Dermis blood vessel endothelial cell (primary cell): Measurements from ENCODE around the gene RASSF8. TPM values are rescaled to one million over a fixed set of nuclear protein-coding genes. Genes with fewer than 3 reads are reported as not detected.
A peak's percentile ranks its signal among the peaks of the same experiment; 100 is the strongest.

Source experiments
- DNase-seq: peaks from one replicate; pipeline ENCODE4 v3.0.0; 2010
- total RNA-seq: library from RNA; depleted of rRNA; stranded (reverse); fragments of >200 nt; gene quantifications from 2 replicates; pipeline ENCODE4 v1.2.3, GENCODE V29; 2014

Gene RASSF8
- total RNA-seq, 1 donor from 2014 or later: 84.7 TPM

GRCh38 chr12:26112703-26113147, 154.2 kb downstream of the RASSF8 start:
- no peak for DNase-seq

DNA sequence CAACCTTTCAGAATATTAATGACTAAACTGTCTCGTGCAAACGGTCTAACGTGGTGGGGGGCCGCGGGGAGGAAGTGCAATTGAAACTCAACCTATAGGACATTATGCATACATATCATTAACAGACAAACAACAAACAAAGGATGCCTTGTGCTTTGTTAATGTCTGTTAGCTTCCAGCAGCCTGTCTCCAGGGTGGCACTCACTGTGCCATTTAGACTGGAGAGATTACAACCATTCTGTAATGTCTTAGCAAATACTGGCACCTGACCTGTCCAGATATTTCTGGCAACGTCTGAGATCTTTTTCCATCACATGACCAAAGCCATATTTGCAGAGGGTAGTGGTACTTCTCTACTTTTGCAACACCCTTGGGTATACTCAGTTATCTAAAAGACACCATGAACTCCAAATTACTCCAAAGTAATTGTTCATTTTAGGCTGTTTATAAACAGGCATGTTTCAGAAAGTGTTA, 154.7 kb downstream of the RASSF8 start:
- DNase-seq: no peak

- DNase-seq: peak; percentile 93
Observed at GRCh38 chr12:26113853-26114719, 155.6 kb downstream of the RASSF8 start.

DNA sequence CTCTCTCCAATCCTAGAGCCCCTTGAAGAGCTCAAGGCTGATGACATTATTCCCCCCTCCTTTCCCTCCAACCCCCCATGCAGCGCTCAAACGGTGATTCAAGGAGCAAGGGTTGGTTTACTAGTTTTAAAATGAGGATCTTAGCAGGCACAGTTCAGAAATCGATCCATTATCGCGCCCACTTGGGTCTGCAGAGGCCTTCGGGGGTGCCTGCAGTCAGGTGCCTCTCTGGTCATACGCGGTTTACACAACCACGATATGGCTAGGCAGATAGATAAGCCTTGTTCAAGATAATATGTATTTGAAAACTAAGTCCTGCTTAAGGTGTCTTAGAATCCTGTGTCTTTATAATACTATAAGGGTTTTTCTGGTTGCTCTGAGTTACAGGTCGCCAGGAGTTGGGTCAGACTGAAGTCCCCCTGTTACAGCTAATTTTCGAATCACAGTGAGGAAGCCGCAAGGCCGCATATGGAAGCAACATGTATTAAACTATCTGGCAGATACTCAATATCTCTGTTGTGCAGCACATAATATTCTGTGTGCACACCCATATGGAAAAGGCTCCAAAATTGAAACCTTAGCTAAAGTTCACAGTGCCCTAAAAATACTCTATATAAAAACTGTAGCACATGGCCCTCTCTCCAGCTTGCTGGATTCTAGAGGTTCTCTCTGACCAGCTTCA, 156.4 kb downstream of the RASSF8 start:
- no peak for DNase-seq

- DNase-seq: no peak
Observed at GRCh38 chr12:26116829-26117715, 158.6 kb downstream of the RASSF8 start.

DNA sequence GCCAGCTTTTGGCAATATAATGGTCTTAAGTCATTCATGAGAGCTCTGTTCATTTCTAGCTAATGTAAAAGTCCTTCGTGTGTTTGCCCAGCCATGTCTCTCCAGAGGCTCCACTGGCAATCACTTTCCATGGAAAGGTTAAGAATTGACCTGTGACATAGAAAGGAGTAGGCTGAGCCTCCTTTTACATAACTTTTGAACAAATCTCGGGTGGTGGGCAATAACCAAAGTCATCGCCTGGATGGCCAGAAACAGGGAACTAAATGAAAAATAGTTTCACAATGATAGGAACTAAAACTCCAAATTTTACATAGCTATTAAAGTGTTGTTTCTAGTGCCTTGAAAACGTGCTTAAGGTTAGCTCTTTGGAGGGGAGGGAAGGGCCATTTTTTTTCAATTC, 159.8 kb downstream of the RASSF8 start:
- no peak for DNase-seq

DNA sequence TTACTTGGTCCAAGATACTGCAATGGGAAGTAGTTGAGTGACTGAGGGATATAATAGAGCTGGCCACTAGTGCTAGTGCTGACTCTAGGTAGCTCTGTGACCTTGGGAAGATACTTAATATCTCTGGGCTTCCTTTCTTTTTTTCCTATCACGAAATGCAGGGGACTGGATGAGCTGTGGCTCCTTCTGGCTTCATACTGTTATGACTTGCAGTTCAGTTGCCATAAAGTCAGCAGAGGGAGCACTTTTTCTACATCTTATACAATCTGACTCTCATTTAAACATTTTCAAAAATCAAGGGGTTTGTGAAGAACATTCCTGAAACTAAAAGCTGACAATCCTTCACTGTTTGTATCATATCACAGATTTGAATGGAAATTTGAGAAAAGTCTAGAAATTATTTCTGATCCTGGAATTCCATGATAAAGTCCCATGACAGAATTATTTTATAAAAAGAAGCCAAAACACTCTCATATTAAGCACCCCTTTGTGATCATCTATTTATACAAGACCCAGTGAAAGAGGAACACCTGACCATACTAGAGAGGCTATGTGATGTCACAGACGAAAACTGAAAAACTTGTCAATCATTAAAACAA, 161.0 kb downstream of the RASSF8 start:
- DNase-seq: peak; percentile 78

DNA sequence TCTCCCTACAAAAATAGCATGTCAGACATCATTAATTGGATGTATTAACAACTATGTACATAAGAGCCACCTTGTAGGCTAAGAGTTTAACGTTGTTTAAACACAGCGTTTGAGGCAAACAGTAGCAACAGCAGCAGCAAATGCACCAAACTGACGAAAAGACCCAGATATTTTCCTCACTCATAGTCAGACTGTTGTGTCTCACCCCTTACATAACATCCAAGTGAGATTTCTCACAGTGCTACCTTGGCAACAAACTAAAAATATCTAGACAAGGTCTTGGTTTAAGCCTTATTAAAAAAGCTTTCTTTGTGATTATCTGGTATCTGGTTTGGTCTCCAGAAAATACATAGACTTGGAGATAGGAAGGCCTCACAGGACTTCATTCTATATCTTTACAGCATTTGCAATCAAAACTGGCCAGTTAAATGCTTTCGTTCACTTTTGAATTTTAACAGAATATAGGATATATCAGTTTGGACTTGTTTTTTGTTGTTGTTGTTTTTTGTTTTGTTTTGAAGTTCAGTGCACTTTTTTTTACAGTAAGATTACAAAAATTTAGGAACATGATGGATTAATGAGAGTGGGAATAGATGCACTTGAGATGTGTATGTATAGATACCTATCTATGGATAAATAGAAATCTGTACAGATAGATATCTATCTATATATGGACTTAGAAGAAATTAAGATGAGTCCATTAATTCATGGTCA, 162.2 kb downstream of the RASSF8 start:
- DNase-seq: no peak

DNA sequence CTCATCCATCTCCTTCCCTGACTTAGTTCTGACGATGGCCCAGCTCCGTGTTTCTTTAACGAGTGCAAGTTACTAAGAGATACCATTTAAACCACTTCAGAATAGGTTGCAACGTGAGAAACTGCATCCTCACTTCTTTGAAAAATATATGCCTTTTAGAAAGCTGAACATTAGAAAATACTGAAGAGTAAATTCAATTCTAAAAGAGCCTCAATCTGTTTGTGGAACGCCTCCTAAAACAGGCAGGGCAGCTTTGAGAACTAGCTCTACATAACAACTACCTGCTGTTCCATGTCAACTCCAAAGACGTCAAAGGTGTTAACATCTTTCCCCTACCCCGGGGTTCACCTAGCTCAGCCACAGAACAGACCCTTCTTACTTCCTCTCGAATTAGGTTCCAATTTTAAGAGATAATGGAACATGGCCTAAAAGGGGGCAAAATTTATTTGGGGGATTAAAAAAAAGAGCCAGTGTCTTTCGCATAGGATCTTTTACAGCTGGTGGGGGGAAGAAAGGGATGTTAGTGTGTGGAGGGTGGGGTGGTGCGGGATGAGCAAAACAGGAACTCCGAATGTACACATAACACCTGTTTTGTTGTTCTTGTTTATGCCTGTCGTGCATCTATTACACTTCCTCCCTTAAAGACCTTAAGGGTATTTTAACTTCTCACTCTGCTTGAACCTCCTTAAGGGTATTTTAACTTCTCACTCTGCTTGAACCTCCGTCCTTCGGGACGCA, 163.0 kb downstream of the RASSF8 start:
- DNase-seq: no peak

DNA sequence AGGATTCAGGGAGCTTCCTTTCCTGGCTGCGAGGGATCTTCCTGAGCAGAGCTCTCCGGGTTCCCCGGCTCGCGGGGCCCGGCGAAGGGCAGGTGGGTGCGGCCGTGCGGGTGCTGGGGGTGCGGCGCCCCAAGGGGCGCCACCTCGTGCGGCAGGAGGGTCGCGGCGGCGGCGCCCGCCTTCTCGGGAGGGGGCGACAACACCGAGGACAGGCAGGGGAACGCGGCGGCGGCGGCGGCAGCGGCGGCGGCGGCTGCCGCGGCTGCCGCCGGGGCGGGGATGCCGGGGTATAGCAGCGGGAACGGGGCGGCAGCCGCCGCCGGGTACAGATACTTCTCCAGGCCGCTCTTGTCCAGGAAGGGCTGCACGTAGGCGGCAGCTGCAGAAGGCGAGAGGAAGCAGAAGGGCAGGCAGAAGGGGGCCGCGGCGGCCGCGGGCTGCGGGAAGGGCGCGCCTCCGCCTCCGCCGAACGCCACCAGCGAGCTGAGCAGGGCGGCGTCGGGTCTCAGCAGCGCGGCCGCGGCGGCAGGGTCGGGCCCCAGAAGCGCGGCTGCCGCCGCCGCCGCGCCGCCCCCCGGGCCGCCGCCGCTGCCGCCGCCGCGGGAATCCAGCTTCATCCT, 163.7 kb downstream of the RASSF8 start:
- peak; percentile 44 for DNase-seq

DNA sequence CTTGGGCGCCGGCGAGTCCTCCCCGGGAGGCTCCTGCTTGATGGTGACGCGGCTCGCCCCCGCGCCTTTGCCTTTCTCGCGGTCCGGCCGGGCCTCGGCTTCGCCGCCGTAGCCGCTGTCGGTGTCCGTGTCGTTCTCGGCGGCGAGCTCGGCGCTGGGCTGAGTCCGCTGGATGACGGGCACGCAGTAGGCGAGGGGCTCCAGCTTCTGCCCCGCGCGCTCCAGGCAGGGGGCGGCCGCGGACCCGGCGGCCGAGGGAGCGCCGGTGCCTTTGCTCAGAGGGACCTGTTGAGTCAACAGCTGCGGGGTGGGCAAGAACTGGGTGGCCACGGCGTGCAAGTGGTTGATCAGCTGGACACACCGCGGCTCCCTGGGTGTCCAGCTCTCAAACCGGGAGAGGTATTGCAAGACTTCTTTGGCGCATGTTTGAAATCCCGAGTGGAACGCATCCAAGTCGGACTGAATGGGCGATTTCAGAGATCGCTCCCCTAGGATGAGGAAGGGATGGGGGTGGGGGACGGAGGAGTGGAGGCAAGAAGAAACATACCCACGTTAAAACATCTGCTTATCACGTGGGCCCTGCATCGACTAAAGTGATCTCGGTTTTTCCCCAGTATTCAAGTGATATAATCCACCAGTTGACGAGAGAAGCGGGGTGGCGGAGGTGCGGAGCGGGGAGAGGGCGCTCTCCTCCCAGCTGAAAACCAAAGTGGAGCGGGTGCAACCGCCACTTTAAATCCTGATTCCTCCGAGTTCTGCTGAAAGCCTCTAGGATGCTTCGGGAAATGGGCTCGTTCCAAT, 164.4 kb downstream of the RASSF8 start:
- DNase-seq: peak; percentile 67

DNA sequence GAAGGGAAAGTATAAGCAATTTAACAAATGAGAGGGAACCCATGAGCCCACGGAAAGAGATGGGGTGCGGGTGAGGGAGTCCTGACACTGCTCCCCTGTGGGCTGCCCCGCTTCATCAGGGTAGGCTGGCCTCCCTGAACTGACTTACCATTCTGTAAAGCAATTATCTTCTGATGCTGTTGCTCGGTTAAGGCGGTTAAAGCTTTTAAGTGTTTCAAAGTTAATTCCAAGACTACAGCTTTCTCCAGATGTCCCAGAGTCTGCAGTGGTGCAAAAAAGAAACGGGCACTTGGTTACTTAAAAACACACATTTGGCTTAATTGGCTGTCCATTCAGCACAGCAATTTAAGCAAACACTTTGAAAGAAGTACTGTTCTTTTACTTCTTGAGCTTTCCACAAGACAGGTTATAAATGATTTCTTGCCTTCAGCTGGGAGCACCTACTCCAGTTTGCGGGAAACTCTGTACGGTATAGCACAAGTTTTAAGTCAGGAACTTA, 165.0 kb downstream of the RASSF8 start:
- peak; percentile 21 for DNase-seq

- DNase-seq: peak; percentile 52
Observed at GRCh38 chr12:26124446-26125399, 166.2 kb downstream of the RASSF8 start, which contains the start of gene BHLHE41. TSS of gene BHLHE41 (minus strand) at chr12:26125037. CDS start at chr12:26124779, 258 bp downstream.

DNA sequence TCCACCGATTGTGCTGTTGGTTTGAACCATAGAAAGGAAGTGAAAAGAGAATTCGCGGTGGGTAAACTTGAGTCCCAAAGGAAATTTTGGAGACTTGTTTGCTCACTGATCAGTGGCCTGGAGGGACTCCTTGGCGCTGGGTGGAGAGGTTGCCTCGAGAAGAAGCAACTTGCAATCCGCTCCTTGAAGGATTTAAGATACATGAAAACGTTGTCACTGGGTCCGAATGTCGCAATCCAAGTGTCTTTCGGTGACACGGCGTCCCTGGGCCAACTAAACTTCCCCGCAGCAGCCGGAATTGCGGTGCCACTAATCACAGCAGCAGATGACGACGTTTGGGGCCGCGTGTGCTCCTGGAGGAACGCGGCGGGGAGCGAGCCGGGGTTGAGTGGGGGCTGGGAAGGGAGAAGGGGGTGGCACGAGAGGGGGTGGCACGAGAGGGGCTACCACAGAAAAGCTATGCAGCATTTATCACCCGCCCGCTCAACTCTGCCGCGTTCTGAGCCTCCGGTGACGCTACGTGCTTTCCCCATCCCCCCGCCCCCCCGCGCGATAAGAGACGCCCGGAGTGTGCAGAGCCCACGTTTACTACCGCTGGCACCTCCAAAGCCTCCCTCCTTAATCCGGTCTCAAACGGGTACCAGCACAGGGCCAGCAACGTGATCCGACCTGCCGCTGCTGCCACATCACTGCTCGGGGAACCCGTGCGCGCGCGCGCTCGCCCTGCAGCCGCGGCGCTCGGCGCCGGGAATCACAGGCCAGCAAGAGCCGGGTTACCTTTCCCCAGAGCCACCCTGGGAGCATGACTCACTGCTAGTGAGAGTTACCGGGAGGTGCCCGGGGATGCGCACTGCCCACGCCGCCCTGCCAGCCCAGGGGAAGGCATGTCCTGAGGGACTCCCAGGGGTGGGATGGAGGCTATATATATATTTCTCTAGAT, 167.2 kb downstream of the RASSF8 start:
- peak; percentile 73 for DNase-seq

- peak; percentile 82 for DNase-seq
Observed at GRCh38 chr12:26126340-26127284, 168.1 kb downstream of the RASSF8 start.

DNA sequence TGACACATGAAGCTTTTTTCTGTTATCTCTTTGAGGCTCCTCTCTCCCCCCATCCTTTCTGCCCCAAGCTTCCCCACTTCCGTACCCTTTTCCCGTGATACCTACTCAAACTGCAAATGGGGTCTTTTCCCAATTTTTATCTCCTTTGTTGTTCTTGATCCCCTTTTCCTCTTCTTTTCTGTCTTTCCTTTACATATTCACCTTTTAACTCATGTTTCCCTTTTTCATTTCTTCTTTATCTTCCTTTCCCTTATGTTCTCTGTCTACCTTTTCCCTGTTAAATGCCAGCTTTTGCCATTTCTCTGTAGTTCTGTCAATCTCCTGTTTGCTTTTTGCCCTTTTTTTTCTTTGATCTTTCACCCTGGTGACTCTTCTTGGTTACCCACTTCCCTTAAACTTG, 168.9 kb downstream of the RASSF8 start:
- no peak for DNase-seq
